ENCODE data around the gene VSX2.

Gene VSX2

DNA sequence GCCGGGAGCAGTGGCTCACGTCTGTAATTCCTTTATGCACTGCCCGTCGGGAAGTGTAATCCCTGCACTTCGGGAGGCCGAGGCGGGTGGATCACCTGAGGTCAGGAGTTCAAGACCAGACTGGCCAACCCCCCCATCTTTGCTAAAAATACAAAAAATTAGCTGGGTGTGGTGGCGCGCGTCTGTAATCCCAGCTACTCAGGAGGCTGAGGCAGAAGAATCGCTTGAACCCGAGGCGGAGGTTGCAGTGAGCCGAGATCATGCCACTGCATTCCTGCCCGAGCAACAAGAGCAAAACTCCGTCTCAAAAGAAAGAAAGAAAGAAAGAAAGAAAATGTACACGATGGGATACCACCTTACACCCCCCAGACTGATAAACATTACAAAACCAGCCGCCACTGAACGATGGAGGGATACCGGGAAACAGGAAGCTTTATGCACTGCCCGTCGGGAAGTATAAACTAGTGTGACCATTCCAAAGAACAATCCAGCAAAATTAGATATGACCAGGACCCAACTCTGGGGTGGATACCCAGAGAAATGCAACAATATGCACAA lies 62.4 kb downstream of the VSX2 start:
- FAIRE-seq = no peak
- TF ChIP-seq, protein P1, sequence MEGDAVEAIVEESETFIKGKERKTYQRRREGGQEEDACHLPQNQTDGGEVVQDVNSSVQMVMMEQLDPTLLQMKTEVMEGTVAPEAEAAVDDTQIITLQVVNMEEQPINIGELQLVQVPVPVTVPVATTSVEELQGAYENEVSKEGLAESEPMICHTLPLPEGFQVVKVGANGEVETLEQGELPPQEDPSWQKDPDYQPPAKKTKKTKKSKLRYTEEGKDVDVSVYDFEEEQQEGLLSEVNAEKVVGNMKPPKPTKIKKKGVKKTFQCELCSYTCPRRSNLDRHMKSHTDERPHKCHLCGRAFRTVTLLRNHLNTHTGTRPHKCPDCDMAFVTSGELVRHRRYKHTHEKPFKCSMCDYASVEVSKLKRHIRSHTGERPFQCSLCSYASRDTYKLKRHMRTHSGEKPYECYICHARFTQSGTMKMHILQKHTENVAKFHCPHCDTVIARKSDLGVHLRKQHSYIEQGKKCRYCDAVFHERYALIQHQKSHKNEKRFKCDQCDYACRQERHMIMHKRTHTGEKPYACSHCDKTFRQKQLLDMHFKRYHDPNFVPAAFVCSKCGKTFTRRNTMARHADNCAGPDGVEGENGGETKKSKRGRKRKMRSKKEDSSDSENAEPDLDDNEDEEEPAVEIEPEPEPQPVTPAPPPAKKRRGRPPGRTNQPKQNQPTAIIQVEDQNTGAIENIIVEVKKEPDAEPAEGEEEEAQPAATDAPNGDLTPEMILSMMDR (IDR thresholded peaks at IDR 0.05; ENCODE audit: insufficient read depth, missing control alignments) = no peak
- DNase-seq (ENCODE audit: insufficient read length, low spot score) = no peak

DNA sequence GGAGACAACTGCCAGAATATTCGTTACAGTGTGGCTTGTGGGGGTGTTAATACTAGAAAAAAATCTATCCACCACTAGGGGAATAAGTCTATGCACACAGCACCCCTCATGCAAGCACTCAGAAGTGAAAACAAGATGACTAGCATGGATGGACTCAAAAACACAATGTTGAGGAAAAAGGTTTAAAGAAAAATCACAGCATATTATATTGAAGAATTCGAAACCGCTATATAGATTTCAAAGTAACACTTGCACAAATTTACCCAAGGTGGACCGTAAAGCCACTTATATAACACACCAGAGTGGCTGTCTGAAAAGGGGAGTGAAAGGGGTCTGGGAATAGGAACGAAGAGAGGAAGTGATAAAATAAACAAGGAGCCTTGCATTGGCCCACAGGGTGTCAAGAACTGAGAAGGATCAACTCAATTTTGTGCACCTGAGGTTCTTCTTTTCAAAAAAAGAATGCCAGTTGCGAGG lies 62.9 kb downstream of the VSX2 start:
- DNase-seq (ENCODE audit: insufficient read length, low spot score) = no peak
- TF ChIP-seq, protein P1 (IDR thresholded peaks at IDR 0.05; ENCODE audit: insufficient read depth, missing control alignments) = no peak
- FAIRE-seq = no peak

DNA sequence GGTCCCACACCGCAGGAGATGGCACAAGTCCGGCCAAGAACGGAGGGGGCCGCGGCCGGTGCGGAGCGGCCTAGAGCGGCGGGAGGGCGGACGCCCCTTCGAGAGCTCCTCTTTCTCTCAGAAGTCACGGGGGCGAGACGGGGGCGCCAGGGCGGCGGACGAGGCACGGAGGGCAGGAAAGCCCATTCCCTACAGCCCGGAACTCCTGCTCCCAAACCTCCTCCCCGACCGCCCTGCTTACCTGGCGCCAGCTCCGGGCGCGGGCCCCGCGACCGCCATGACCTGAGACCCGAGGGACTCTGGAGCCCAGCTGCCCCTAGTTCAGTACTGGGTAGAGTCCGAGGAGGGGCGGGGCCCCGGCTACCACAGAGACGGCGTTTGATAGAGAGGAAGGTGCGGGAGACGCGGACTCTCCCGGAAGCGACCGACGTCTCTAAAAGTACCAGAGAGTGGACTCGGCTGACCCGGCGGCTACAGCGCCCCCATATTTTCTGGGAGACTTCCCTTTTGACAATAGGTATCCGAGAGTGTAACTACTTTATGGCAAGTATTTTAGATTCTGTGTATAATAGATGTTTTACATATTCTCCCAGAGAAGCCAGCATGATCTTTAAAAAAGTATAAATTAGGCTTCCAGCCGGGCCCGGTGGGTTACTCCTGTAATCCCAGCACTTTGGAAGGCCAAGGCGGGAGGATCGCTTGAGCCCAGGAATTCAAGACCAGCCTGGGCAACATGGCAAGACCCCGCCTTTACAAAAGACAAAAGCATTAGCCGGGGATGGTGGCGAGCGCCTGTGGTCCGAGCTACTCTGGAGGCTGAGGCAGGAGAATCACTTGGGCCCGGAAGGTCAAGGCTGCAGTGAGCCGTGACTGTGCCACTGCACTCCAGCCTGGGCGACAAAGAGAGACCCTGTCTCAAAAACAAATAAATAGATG lies 63.7 kb downstream of the VSX2 start, which contains the start of gene ABCD4:
Gene ABCD4, minus strand, starts transcription at position 301 of the 936 bp plus-strand sequence. Its CDS starts 22 bp downstream, at position 279.
- DNase-seq (ENCODE audit: insufficient read length, low spot score) = peak; percentile 43
- TF ChIP-seq, protein P1 (IDR thresholded peaks at IDR 0.05; ENCODE audit: insufficient read depth, missing control alignments) = peak; percentile 73
- no peak for FAIRE-seq

DNA sequence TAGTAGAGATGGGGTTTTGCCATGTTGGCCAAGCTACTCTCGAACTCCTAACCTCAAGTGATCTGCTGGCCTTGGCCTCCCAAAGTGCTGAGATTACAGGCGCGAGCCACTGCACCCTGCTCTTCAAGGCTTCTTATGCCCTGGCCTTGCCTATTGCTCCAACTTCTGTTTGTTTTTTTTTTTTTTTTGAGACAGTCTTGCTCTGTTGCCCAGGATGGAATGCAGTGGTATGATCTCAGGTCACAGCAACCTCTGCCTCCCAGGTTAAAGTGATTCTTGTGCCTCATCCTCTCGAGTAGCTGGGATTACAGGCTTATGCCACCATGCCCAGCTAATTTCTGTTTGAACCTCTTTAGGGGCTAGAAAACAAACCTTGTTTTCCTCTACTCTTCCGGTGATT lies 69.4 kb downstream of the VSX2 start:
- DNase-seq (ENCODE audit: insufficient read length, low spot score) (no peak), FAIRE-seq (no peak)
- TF ChIP-seq, protein P1 (IDR thresholded peaks at IDR 0.05; ENCODE audit: insufficient read depth, missing control alignments) = no peak

DNA sequence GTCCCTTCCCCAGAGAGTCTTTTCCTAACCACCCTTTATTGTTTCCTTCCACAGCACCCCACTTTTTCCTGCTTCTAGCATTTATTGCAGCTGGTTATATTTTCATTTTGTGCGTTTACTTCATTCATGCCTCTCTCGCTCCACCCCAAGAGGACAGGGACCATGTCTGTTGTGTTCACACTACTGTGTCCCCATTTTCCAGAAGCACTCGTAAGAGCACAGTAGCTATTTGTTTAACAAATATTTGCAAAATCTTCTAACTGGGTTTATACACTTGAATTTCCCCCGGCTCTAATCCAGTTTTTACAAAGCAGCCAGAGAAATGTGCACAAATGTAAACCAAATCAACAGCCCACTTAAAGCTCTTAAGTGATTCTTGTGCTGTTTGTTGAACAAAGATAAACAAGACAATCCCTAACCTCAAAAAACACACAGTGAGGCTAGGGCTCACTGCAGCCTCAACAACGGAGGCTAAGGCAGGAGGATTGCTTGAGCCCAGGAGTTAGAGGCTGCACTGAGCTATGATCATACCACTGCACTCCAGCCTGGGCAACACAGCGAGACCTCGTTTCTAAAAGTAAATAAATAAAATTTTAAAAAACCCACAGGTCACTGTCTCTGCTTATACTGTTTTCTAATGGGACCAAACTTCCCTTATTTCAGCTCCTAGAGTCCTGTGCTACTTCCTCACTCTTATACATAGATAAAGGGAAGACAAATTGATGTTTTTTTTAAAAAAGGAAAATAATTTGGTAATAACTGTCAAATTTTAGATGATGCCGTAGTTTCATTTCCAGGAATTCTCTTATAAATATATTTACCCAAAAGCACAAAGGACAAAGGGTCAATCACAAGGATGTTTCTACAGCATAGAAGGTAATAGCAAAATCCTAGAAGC lies 70.1 kb downstream of the VSX2 start:
- FAIRE-seq (no peak), DNase-seq (ENCODE audit: insufficient read length, low spot score) (no peak)
- TF ChIP-seq, protein P1 (IDR thresholded peaks at IDR 0.05; ENCODE audit: insufficient read depth, missing control alignments) = no peak

DNA sequence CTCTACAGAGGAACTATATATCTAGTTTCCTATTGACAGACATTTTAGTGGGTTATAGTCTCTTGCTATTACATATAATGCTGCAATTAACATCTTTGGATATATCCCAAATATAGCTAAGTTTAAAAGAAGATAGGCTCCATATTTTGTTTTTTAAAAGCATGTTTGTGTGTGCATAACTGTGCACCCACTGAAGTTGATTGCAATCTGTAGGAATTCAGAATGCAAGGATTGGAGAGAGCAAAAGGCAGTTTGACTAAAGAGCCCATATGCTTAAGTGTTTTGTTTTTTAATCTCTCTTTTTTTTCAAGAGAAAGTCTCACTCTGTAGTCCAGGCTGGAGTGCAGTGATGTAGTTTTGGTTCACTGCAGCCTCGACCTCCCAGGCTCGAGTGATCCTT lies 72.9 kb downstream of the VSX2 start:
- TF ChIP-seq, protein P1 (IDR thresholded peaks at IDR 0.05; ENCODE audit: insufficient read depth, missing control alignments) = no peak
- FAIRE-seq (no peak), DNase-seq (ENCODE audit: insufficient read length, low spot score) (no peak)

Measured in D721Med (cell line).